B cell (primary cell): ENCODE data around the gene MYH3. TPM values are rescaled to one million over a fixed set of nuclear protein-coding genes. Genes with fewer than 3 reads are reported as not detected.
A peak's percentile ranks its signal among the peaks of the same experiment; 100 is the strongest.

Source experiments
- ATAC-seq: fragments of 200-7000 bp; cut with Tn5 transposase; one replicate; pipeline ENCODE4 v1.10.0; 2021; ENCODE audit warnings: low read depth, mild to moderate bottlenecking, moderate number of reproducible peaks, moderate library complexity
- CTCF ChIA-PET: fragments of 350-600 bp; sonication (Branson Sonifier 250); formaldehyde crosslinking; loops from one replicate; lab custom pipeline; 2021; ENCODE audit warnings: antibody characterized with exemption, inconsistent platforms; lab: Charles Lee
- POLR2A ChIA-PET: fragments of 350-600 bp; sonication (Branson Sonifier 250); formaldehyde crosslinking; loops from one replicate; lab custom pipeline; 2021; ENCODE audit warnings: antibody characterized with exemption; lab: Charles Lee
- DNase-seq: peaks from one replicate; pipeline ENCODE4 v3.0.0; 2013
- H2AFZ ChIP-seq: 2 replicates; pipeline ENCODE4 v1.6.1; 2012; ENCODE audit warnings: mild to moderate bottlenecking, low read depth, low read length; ENCODE audit not compliant: insufficient read depth, poor library complexity, severe bottlenecking
- H3K27ac ChIP-seq, 2 donors: 1 replicate in 1 of 2; 2 replicates in 1 of 2; pipeline ENCODE4 v1.5.1; 2012 to 2013; ENCODE audit warnings: low read length in 2 of 2, mild to moderate bottlenecking in 2 of 2, moderate library complexity in 1 of 2
- H3K27me3 ChIP-seq, 4 experiments: fragments of 200-600 bp in 1 of 4; sonication (generic) in 1 of 4; replicated peaks in 1 of 4; 1 replicate in 2 of 4; 2 replicates in 2 of 4; pipeline versions ENCODE4 v1.6.1 to v1.7.0; 2013 to 2016; ENCODE audit warnings: low read length in 3 of 4, mild to moderate bottlenecking in 2 of 4, mixed read lengths in 1 of 4, moderate library complexity in 1 of 4; ENCODE audit not compliant: insufficient read depth in 4 of 4, control insufficient read depth in 3 of 4; ENCODE audit errors: control extremely low read depth in 1 of 4
- H3K36me3 ChIP-seq, 2 experiments: replicated peaks in 1 of 2; 1 replicate in 1 of 2; 2 replicates in 1 of 2; pipeline versions ENCODE4 v1.6.1 to v1.7.1; 2013; ENCODE audit warnings: low read length in 1 of 2; ENCODE audit not compliant: insufficient read depth in 2 of 2, control insufficient read depth in 1 of 2; ENCODE audit errors: control extremely low read depth in 1 of 2, extremely low read depth in 1 of 2
- H3K4me1 ChIP-seq, 2 donors: fragments of 200-600 bp in 1 of 2; sonication (generic) in 1 of 2; 1 replicate in 1 of 2; 2 replicates in 1 of 2; pipeline versions ENCODE4 v1.5.1 to v1.6.1; 2013 to 2017; ENCODE audit warnings: low read length in 2 of 2; ENCODE audit not compliant: control insufficient read depth in 2 of 2, insufficient read depth in 2 of 2
- H3K4me2 ChIP-seq: replicated peaks from 2 replicates; pipeline ENCODE3; 2012; ENCODE audit warnings: mild to moderate bottlenecking, low read depth, low read length; ENCODE audit not compliant: poor library complexity, severe bottlenecking
- H3K4me3 ChIP-seq, 5 experiments: fragments of 200-600 bp in 1 of 5; sonication (generic) in 1 of 5; 1 replicate in 3 of 5; 2 replicates in 2 of 5; pipeline versions ENCODE4 v1.5.1 to v1.7.0; 2011 to 2016; ENCODE audit warnings: low read length in 4 of 5, mild to moderate bottlenecking in 4 of 5, low read depth in 2 of 5, control low read depth in 1 of 5, moderate library complexity in 1 of 5; ENCODE audit not compliant: insufficient read depth in 1 of 5; ENCODE audit errors: control extremely low read depth in 1 of 5, extremely low read depth in 1 of 5
- H3K79me2 ChIP-seq: fragments of 200-600 bp; sonication (generic); one replicate; pipeline ENCODE4 v1.6.0; 2016; ENCODE audit warnings: low read length; ENCODE audit not compliant: control insufficient read depth, insufficient read depth
- H3K9ac ChIP-seq: fragments of 200-600 bp; sonication (generic); 2 replicates; pipeline ENCODE4 v1.6.1; 2017; ENCODE audit warnings: mild to moderate bottlenecking, low read length, moderate library complexity
- H3K9me3 ChIP-seq, 3 donors: one replicate each; pipeline versions ENCODE4 v1.6.1 to v1.7.1; 2013; ENCODE audit warnings: low read length in 2 of 3; ENCODE audit not compliant: control insufficient read depth in 2 of 3, insufficient read depth in 1 of 3; ENCODE audit errors: control extremely low read depth in 1 of 3
- H4K20me1 ChIP-seq: 2 replicates; pipeline ENCODE4 v1.6.0; 2012; ENCODE audit warnings: mild to moderate bottlenecking, low read length; ENCODE audit not compliant: insufficient read depth, control insufficient read depth, poor library complexity, severe bottlenecking
- H3K27ac Mint-ChIP-seq: one replicate; pipeline ENCODE4 v1.8.0; 2021; ENCODE audit warnings: mixed read lengths
- H3K27me3 Mint-ChIP-seq: one replicate; pipeline ENCODE4 v1.8.0; 2021; ENCODE audit warnings: mixed read lengths
- H3K4me1 Mint-ChIP-seq: one replicate; pipeline ENCODE4 v1.8.0; 2021; ENCODE audit warnings: mixed read lengths
- H3K4me3 Mint-ChIP-seq: one replicate; pipeline ENCODE4 v1.8.0; 2021; ENCODE audit warnings: mixed read lengths
- H3K9me3 Mint-ChIP-seq: one replicate; pipeline ENCODE4 v1.8.0; 2022; ENCODE audit warnings: mixed read lengths; ENCODE audit not compliant: insufficient read depth
- EZH2 ChIP-seq: IDR thresholded peaks from 2 replicates; pipeline ENCODE4 v1.6.1; 2012; ENCODE audit warnings: borderline replicate concordance, low read depth, mild to moderate bottlenecking, moderate library complexity, low read length; ENCODE audit not compliant: insufficient read depth, poor library complexity, severe bottlenecking
- WGBS: methylation state at CpG from one replicate; pipeline ENCODE4 v1.1.5; 2013; ENCODE audit warnings: missing lambda C conversion rate; ENCODE audit not compliant: insufficient coverage; 5-methylcytosine and 5-hydroxymethylcytosine counted together
- intact Hi-C: fragments of 100-400 bp; cut with micrococcal nuclease; formaldehyde crosslinking; loops from one replicate; pipeline ENCODE4 v1.10.0; 2022
- polyA plus RNA-seq: library from polyadenylated mRNA; depleted of rRNA; stranded (reverse); fragments of >200 nt; gene quantifications from 2 replicates; pipeline ENCODE4 v1.2.3, GENCODE V29; 2012
- total RNA-seq, 2 donors: library from RNA; stranded (reverse); fragments of 120-200 nt in 1 of 2; gene quantifications; 1 replicate in 1 of 2; 2 replicates in 1 of 2; pipeline versions ENCODE4 v1.2.3 to v1.2.4, GENCODE V29; 2013 to 2022
- TF ChIP-seq, protein P1 (sequence below): fragments of 200-600 bp; IDR thresholded peaks from one replicate; pipeline ENCODE4 v1.8.0; 2022; ENCODE audit warnings: antibody characterized with exemption, mild to moderate bottlenecking

Gene MYH3
- total and polyA plus RNA-seq, 2 donors (not counting 1 experiment from before 2014, with no cell fraction given) = 9.4 to 10.9 TPM

DNA sequence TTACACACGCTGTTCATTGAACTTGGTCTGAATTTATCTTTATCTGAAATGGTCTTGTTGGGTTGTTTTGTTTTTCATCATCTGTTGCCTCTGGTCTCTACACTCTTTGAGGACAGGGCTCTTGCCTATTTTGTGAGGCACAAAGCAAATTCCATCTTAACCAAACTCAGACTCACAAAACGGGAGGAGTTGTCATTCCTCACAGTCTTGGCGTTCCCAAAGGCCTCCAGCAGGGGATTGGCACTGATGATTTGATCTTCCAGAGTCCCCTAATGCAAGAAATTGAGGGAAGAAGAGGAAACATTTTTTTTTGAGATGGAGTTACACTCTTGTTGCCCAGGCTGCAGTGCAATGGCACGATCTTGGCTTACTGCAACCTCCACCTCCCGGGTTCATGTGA is 8.7 kb downstream of the MYH3 start:
- Histone ChIP-seq H3K4me3 (no peak overlapping the region), H3K4me2 (no peak overlapping the region), H3K27ac (no peak overlapping the region), H4K20me1 (no peaks in the 10 kb centered on the region), H3K4me1 (peaks cover 6% of the 10 kb centered on the region in 2 donors), H3K9ac (no peak overlapping the region), H3K79me2 (no peaks in the 10 kb centered on the region), H2AFZ (no peak overlapping the region), H3K36me3 (peaks cover 0 to 11% of the 10 kb centered on the region in 2 experiments), H3K9me3 (no peaks in the 10 kb centered on the region), H3K27me3 (no peaks in the 10 kb centered on the region)
- ATAC-seq (no peak), DNase-seq (no peak)
- TF ChIP-seq EZH2 = no peak
- TF ChIP-seq, protein P1, sequence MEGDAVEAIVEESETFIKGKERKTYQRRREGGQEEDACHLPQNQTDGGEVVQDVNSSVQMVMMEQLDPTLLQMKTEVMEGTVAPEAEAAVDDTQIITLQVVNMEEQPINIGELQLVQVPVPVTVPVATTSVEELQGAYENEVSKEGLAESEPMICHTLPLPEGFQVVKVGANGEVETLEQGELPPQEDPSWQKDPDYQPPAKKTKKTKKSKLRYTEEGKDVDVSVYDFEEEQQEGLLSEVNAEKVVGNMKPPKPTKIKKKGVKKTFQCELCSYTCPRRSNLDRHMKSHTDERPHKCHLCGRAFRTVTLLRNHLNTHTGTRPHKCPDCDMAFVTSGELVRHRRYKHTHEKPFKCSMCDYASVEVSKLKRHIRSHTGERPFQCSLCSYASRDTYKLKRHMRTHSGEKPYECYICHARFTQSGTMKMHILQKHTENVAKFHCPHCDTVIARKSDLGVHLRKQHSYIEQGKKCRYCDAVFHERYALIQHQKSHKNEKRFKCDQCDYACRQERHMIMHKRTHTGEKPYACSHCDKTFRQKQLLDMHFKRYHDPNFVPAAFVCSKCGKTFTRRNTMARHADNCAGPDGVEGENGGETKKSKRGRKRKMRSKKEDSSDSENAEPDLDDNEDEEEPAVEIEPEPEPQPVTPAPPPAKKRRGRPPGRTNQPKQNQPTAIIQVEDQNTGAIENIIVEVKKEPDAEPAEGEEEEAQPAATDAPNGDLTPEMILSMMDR = no peak
- no peak overlapping the region for H3K27ac Mint-ChIP-seq
- intact Hi-C loops = no loop called here
- CTCF ChIA-PET = interaction anchor here (0.9 to 5.9 kb wide), 3 partner anchors 16 to 199 kb away, joined by 3 to 113 read pairs (median 100); no protein-coding TSS in a partner anchor
- WGBS = 100% methylated on average over 2 of the region's 5 CpGs
- no peak overlapping the region for H3K4me3 Mint-ChIP-seq
- no peaks in the 10 kb centered on the region for H3K27me3 Mint-ChIP-seq
- POLR2A ChIA-PET = no interaction called here
- no peaks in the 10 kb centered on the region for H3K9me3 Mint-ChIP-seq
- peaks cover 7% of the 10 kb centered on the region for H3K4me1 Mint-ChIP-seq

DNA sequence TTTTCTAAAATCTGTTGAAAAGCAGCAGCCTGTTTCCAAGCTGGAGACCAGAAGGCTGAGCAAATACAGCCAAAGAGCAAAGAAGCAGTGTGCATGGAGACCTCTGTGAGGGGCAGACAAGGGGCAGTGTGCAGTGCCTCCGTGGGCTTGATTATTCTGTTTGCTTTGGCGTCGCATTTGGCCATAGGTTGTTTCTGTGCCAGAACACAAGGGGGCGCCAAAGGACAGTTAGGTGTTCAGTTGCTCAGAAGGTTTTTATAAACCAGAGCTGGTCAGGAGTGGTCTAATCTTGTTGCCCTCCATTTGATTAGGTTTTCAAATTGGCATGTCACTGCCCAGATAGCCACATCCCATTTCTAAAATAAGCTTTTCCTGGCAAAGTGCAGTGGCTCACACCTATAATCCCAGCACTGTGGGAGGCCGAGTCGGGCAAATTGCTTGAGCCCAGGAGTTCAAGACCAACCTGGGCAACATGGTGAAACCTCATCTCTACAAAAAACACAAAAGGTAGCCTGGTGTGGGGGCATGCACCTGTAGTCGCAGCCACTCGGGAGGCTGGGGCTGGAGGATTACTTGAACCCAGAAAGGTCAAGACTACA is 10.6 kb downstream of the MYH3 start:
- no peaks in the 10 kb centered on the region for H3K79me2 ChIP-seq
- Mint-ChIP-seq H3K4me3 (no peak overlapping the region), H3K9me3 (no peaks in the 10 kb centered on the region), H3K4me1 (peaks cover 2% of the 10 kb centered on the region), H3K27me3 (no peaks in the 10 kb centered on the region), H3K27ac (no peak overlapping the region)
- peak; percentile 75 for DNase-seq
- no peaks in the 10 kb centered on the region for H3K27me3 ChIP-seq
- 30% methylated on average over 6 of the region's 8 CpGs for WGBS
- H3K9ac ChIP-seq = no peak overlapping the region
- H2AFZ ChIP-seq = no peak overlapping the region
- H4K20me1 ChIP-seq = no peaks in the 10 kb centered on the region
- intact Hi-C loops = loop anchor here (2.0 kb wide), 1 partner anchor 36 kb away; no protein-coding TSS in a partner anchor
- no peaks in the 10 kb centered on the region for H3K9me3 ChIP-seq
- no peak overlapping the region for H3K27ac ChIP-seq
- H3K4me3 ChIP-seq = no peak overlapping the region
- peak; percentile 47 for ATAC-seq
- peaks cover 0 to 18% of the 10 kb centered on the region in 2 experiments for H3K36me3 ChIP-seq
- TF ChIP-seq, protein P1 = peak; percentile 94
- no peak for TF ChIP-seq EZH2
- CTCF ChIA-PET = interaction anchor here (0.7 to 5.9 kb wide), 24 partner anchors 11 to 722 kb away, joined by 3 to 113 read pairs (median 4); partner anchors contain the start of gene MYH3
- no peak overlapping the region for H3K4me2 ChIP-seq
- POLR2A ChIA-PET = no interaction called here
- no peaks in the 10 kb centered on the region for H3K4me1 ChIP-seq
